HL-60/S4 treated with phorbol 12-myristate 13-acetate at 8.2 ng/mL for 4 days and 3 days (cell line): ENCODE measurements around the gene SPAG8.

Experiments
- in situ Hi-C: fragments of 300-500 bp; cut with MboI; formaldehyde crosslinking; loops from 2 replicates; pipeline ENCODE4 v1.15.0; 2022; ENCODE audit warnings: low sequenced_read_pairs

Gene SPAG8

GRCh38 chr9:35811381-35812024 lies 559 bp downstream of the SPAG8 start:
- in situ Hi-C loops, result no loop called here

DNA sequence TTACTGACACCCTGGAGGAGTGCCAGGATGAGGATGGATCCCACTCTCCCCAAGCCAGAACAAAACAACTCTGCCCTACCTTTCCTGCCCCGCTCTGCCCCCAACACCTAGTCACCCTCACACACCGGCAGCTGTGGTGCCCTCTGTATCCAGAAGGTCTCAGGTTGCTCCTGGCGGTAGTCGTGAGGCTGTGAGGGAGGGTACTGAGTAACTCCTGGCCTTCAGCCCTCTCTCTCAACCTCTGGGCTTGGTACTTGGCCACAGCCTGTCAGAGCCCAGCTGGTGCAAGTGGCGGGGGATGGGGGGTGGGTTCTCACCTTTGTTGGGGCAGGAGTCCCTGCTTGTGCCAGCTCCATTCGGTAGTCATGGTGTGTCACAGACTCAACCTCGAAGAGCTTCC lies 1.9 kb downstream of the SPAG8 start:
- in situ Hi-C loops, result no loop called here

- in situ Hi-C loops, result no loop called here
Measured at GRCh38 chr9:35808433-35808832, 3.6 kb downstream of the SPAG8 start.

DNA sequence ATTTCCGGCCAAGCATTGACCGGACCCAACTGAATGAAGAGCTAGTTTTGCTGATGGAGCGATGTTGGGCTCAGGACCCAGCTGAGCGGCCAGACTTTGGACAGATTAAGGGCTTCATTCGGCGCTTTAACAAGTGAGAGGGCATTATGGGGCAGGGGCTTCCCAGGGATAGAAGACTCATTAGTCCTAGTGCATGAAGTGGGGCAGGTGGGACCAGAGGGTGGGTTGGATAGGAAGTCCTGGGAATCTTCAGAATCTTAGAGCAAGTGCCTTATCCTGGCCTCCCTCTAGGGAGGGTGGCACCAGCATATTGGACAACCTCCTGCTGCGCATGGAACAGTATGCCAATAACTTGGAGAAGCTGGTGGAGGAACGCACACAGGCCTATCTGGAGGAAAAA lies 6.0 kb downstream of the SPAG8 start:
- in situ Hi-C loops, result no loop called here

- in situ Hi-C loops, result no loop called here
Measured at GRCh38 chr9:35801328-35802128, 10.5 kb downstream of the SPAG8 start.

- in situ Hi-C loops, result no loop called here
Measured at GRCh38 chr9:35800530-35800929, 11.5 kb downstream of the SPAG8 start.

DNA sequence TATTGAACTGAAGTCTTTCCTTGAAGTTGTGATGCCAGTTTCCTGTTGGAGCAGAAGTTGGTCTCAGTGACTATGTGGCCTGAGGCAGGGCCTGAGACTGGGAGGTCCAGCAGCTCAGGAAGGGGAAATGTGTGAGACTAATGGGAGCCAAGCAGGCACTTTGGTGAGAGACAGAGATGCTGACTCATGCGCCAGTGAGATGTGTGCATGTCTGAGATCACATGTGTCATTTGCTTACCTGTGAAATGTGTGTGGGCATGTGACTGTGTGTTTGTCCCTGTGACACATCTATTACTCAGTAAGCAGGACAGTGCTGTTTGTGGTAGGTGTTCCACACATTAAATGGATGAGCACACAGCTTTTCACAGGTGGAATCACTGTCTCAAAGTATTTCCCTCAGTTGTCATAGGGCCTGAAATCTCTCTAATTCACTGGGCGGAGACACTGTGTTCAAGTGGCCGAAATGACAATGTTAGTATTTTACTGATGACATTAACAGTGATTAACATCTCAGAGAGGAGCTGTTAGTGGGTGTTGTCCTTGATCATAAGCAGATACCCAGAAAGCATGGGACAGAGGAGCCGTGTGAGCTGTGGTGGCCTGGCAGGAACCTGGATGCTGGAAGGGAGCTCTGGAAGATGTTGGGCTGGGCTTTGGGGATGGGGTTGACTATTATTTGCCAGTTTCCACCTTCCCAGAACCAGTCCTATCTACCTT lies 13.2 kb downstream of the SPAG8 start:
- in situ Hi-C loops, result loop anchor here (25.0 kb wide), 1 partner anchor 88 kb away; no protein-coding TSS in a partner anchor

DNA sequence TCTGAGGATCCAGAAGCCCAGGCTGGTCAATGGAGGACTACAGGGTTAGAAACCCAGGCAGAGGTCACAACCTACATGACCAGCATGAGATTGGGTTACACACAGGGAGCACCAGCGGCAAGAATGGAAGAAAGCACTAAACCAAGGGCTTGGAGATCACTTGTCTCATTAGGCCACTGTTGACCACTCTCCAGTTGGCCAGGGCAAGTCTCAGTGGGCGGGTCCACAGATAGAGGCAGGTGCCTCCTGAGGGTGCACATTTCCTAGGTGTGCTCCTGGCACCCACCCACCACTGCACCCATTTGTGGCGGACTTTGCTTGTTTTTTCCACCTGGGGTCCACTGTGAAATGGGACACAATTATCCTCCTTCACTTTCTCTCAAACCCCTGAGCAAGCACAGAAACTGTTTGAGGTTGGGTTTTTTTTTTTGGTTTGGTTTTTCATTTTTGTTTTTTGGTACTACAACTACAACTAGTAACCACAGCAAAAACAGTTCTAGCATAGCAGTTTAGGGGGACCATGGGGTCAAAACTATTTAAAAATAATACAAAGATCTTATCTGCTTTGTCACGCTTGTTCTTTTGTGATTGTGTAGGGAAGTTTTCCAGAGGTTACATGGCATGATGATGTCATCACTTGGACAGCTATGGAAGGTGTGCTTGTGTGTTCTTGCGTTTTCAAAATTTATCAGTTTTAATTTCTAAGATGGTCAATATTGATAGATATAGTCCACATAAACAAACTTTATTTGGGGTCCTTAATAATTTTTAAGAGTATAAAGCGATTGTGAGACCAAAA lies 14.6 kb downstream of the SPAG8 start:
- in situ Hi-C loops, result loop anchor here (25.0 kb wide), 1 partner anchor 90 kb away; no protein-coding TSS in a partner anchor

GRCh38 chr9:35795695-35796094 lies 16.4 kb downstream of the SPAG8 start:
- in situ Hi-C loops, result loop anchor here (25.0 kb wide), 1 partner anchor 92 kb away; no protein-coding TSS in a partner anchor

- in situ Hi-C loops, result loop anchor here (25.0 kb wide), 1 partner anchor 94 kb away; no protein-coding TSS in a partner anchor
Measured at GRCh38 chr9:35793461-35793860, 18.6 kb downstream of the SPAG8 start.

GRCh38 chr9:35792826-35793225 lies 19.2 kb downstream of the SPAG8 start:
- in situ Hi-C loops, result loop anchor here (25.0 kb wide), 1 partner anchor 94 kb away; no protein-coding TSS in a partner anchor

DNA sequence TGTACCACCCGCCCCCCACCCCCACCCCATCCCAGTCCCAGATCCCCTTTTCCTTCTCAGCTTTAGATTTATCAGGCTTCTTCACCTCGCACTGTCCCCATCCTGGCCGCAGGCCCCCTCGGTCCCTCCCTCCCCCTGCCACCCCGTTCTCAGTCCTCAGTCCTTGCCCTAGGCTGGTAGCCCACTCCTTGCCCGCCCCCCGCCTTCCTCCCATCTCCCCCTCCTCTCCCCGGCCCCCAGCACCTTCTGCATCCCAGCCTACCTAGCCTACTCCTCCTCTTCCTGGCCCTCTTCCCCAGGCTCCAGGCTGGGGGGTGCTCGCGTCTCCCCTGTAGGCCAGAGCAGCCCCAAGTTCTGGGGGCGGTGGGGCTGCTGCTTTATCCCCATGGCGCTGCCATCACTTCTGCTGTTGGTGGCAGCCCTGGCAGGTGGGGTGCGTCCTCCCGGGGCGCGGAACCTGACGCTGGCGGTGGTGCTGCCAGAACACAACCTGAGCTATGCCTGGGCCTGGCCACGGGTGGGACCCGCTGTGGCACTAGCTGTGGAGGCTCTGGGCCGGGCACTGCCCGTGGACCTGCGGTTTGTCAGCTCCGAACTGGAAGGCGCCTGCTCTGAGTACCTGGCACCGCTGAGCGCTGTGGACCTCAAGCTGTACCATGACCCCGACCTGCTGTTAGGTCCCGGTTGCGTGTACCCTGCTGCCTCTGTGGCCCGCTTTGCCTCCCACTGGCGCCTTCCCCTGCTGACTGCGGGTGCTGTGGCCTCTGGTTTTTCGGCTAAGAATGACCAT lies 19.8 kb downstream of the SPAG8 start:
- in situ Hi-C loops, result loop anchor here (25.0 kb wide), 1 partner anchor 95 kb away; no protein-coding TSS in a partner anchor

DNA sequence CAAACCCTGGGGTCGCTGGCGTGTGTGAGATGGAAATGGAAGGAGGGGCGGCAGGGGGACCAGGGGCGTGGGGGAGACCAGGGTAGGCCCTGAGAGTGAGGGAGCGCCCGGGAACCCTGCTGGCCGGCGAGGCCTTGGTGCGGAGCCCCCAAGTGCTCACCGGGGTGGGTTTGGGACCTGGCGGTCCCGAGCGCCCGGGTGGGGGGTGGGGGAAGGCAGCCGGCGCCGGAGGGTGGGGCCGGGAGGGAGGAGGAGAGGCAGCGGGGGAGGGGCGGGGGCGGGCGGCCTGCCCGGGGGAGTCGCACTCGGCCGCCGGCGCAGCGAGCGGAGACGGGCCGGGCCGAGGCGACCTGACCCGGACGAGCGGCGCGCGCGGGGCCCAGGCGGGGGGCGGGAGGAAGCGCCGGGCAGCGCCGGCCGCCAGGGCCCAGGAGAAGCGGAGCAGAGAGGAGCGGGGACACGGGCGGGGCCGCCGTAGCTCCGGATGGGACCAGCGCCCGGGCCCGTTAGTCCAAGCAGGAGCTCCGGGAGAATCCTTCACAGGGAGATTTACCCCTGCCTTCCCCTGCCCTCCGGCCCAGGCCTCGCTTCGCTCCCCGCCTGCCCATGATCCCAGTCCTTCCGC lies 20.7 kb downstream of the SPAG8 start, which contains the start of gene NPR2:
Gene NPR2 (plus strand): TSS at position 295 of the 625 bp plus-strand sequence. CDS start 818 bp downstream, outside the sequence.
- in situ Hi-C loops, result loop anchor here (25.0 kb wide), 1 partner anchor 96 kb away; no protein-coding TSS in a partner anchor

DNA sequence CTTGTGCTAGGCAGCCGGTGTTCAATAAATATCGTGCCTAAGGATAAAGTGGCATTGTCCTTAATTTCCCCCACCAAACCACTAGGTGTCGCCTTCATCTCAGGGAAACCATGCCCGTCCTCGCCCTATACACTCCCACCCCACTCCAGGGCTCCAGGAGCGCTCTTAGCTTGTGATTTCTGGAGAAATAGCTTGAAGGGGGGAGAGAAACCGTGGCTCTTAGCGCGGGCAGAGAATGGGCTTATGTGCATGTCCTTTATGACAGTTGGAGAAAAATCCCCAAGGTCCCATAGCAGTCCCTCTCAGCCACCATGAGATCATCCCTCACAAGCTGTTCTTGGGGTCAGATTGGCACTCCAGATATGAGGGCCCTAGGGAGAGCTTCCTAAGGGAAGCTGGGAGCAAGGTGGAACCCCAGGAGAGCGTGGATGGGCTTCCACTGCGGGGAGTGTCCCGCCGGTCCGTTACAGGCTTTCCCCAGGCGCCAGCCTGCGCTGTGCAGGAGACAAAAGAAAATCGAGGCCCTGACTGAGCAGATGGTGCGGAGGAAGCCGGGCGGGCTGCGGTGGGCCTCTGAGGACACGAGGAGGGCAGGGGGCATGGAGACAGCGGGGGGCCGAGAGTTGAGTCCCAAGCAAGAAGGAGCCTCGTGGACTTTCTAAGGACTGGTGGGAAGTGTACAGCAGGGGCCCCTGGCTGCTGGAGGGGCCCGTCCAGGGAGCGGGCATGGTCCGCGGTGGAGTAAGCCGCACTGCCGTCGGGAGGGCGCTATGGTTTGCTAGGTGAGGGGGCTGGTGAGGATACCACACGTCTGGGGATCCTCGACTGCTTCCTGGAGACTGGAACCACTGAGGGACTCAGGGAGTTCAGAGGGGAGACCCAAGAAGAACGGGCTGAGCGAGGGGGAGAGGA lies 21.4 kb downstream of the SPAG8 start:
- in situ Hi-C loops, result loop anchor here (25.0 kb wide), 1 partner anchor 97 kb away; no protein-coding TSS in a partner anchor

DNA sequence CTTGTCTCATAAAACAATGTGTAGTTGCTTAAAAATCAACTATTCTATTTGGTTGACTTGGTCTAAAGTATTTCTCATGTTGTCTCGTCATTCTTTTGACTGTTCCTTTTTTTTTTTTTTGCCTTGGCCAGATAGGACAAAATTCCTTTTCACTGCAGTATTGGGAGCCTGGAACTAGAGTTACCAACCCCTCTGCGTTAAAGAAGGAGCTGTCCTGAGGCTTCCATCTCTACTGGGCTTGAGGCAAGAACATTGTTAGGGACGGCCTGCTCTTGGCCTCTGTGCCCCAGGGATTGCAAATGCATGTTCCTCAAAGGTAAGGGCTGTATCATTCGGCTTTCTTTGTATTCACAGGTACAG lies 22.1 kb downstream of the SPAG8 start:
- in situ Hi-C loops, result loop anchor here (25.0 kb wide), 1 partner anchor 97 kb away; no protein-coding TSS in a partner anchor

GRCh38 chr9:35789541-35789940 lies 22.5 kb downstream of the SPAG8 start:
- in situ Hi-C loops, result loop anchor here (10.0 to 25.0 kb wide), 2 partner anchors 65 to 98 kb away; no protein-coding TSS in a partner anchor

DNA sequence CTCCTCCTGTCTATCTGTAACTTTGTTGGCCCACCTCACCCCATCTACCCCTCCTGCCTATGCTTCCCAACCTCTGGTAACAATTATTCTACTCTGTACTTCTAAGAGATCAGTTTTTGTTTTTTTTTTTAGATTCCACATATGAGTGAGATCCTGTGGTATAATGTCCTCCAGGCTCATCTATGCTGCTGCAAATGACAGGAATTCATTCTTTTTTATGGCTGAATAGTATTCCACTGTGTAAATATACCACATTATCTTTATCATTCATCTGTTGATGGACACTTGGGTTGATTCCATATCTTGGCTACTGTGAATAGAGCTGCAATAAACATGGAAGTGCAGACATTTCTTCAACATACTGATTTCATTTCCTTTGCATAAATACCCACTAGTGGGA lies 28.6 kb downstream of the SPAG8 start:
- in situ Hi-C loops, result loop anchor here (10.0 to 25.0 kb wide), 2 partner anchors 59 to 104 kb away; no protein-coding TSS in a partner anchor

GRCh38 chr9:35781066-35781465 lies 31.0 kb downstream of the SPAG8 start:
- in situ Hi-C loops, result loop anchor here (10.0 to 25.0 kb wide), 2 partner anchors 56 to 106 kb away; no protein-coding TSS in a partner anchor
